Liver (tissue), 3 donors: ENCODE data around the gene NFYC.

Source experiments
- FOXA1 ChIP-seq: IDR thresholded peaks from 2 replicates; pipeline ENCODE4 v1.6.1; 2016; ENCODE audit warnings: antibody characterized with exemption
- GABPA ChIP-seq, 2 donors: IDR thresholded peaks in 1 of 2; conservative IDR thresholded peaks in 1 of 2; 2 replicates each; pipeline ENCODE4 v1.6.1; 2016; ENCODE audit warnings: antibody characterized with exemption in 2 of 2, mild to moderate bottlenecking in 1 of 2, moderate library complexity in 1 of 2
- HNF4G ChIP-seq: IDR thresholded peaks from 2 replicates; pipeline ENCODE4 v1.6.1; 2016; ENCODE audit warnings: antibody characterized with exemption
- JUND ChIP-seq, 2 donors: IDR thresholded peaks; 2 replicates each; pipeline ENCODE4 v1.6.1; 2016; ENCODE audit warnings: antibody characterized with exemption in 2 of 2
- RAD21 ChIP-seq, 2 donors: IDR thresholded peaks; 2 replicates each; pipeline ENCODE4 v1.6.1; 2016; ENCODE audit warnings: antibody characterized with exemption in 2 of 2, mild to moderate bottlenecking in 2 of 2
- RXRA ChIP-seq, 2 donors: IDR thresholded peaks; 2 replicates each; pipeline ENCODE4 v1.6.1; 2017 to 2018; ENCODE audit warnings: antibody characterized with exemption in 2 of 2, mild to moderate bottlenecking in 1 of 2
- TAF1 ChIP-seq: conservative IDR thresholded peaks from 2 replicates; pipeline ENCODE4 v1.6.1; 2016; ENCODE audit warnings: antibody characterized with exemption, mild to moderate bottlenecking
- YY1 ChIP-seq: IDR thresholded peaks from 2 replicates; pipeline ENCODE4 v1.6.1; 2016; ENCODE audit warnings: antibody characterized with exemption, mild to moderate bottlenecking
- TF ChIP-seq, protein P1 (sequence below): fragments of 150-350 bp; IDR thresholded peaks from 2 replicates; pipeline ENCODE4 v1.5.1; 2017; ENCODE audit warnings: improper control_type of control experiment, low read depth, low read length; ENCODE audit not compliant: missing input control
- TF ChIP-seq, protein P2 (sequence below): IDR thresholded peaks from 2 replicates; pipeline ENCODE4 v1.6.1; 2016; ENCODE audit warnings: antibody characterized with exemption
- TF ChIP-seq, protein P3 (sequence below): IDR thresholded peaks from 2 replicates; pipeline ENCODE4 v1.6.1; 2016; ENCODE audit warnings: antibody characterized with exemption
- TF ChIP-seq, protein P4 (sequence below): IDR thresholded peaks from 2 replicates; pipeline ENCODE4 v1.6.1; 2016; ENCODE audit warnings: antibody characterized with exemption, mild to moderate bottlenecking
- donor health status: healthy.
- donor health status: healthy.

DNA sequence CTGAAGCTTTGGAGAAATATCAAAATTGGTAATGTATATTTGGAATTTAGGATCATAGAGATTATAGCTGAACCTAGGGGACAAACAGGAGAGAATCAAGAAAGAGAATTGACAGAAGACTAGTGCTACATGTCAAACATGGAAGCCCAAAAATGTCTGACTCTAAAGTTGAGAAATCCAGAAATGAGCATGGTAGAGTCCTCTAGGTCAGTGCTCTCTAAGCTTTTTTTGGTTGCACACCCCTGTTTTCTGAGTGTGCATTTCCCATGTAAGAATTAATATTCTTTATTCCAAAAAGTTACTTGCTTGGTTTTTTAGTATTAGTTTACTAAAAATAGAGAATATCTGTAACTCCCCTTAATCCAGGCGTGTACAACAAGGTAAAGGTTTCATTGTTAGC lies 25.6 kb downstream of the NFYC start:
- TF ChIP-seq, protein P1, sequence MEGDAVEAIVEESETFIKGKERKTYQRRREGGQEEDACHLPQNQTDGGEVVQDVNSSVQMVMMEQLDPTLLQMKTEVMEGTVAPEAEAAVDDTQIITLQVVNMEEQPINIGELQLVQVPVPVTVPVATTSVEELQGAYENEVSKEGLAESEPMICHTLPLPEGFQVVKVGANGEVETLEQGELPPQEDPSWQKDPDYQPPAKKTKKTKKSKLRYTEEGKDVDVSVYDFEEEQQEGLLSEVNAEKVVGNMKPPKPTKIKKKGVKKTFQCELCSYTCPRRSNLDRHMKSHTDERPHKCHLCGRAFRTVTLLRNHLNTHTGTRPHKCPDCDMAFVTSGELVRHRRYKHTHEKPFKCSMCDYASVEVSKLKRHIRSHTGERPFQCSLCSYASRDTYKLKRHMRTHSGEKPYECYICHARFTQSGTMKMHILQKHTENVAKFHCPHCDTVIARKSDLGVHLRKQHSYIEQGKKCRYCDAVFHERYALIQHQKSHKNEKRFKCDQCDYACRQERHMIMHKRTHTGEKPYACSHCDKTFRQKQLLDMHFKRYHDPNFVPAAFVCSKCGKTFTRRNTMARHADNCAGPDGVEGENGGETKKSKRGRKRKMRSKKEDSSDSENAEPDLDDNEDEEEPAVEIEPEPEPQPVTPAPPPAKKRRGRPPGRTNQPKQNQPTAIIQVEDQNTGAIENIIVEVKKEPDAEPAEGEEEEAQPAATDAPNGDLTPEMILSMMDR: no peak
- TF ChIP-seq, protein P2, sequence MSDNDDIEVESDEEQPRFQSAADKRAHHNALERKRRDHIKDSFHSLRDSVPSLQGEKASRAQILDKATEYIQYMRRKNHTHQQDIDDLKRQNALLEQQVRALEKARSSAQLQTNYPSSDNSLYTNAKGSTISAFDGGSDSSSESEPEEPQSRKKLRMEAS: no peak
- TF ChIP-seq YY1 (no peak), RAD21 (IDR thresholded peaks at IDR 0.05) (no peak), TAF1 (no peak), HNF4G (no peak), RXRA (IDR thresholded peaks at IDR 0.05) (peak; percentile 62 to 75), GABPA (IDR thresholded peaks at IDR 0.05 in 1 of 2, conservative IDR thresholded peaks at IDR 0.05 in 1 of 2) (no peak), JUND (IDR thresholded peaks at IDR 0.05) (no peak), FOXA1 (no peak)
- TF ChIP-seq, protein P3, sequence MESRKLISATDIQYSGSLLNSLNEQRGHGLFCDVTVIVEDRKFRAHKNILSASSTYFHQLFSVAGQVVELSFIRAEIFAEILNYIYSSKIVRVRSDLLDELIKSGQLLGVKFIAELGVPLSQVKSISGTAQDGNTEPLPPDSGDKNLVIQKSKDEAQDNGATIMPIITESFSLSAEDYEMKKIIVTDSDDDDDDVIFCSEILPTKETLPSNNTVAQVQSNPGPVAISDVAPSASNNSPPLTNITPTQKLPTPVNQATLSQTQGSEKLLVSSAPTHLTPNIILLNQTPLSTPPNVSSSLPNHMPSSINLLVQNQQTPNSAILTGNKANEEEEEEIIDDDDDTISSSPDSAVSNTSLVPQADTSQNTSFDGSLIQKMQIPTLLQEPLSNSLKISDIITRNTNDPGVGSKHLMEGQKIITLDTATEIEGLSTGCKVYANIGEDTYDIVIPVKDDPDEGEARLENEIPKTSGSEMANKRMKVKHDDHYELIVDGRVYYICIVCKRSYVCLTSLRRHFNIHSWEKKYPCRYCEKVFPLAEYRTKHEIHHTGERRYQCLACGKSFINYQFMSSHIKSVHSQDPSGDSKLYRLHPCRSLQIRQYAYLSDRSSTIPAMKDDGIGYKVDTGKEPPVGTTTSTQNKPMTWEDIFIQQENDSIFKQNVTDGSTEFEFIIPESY: no peak
- TF ChIP-seq, protein P4, sequence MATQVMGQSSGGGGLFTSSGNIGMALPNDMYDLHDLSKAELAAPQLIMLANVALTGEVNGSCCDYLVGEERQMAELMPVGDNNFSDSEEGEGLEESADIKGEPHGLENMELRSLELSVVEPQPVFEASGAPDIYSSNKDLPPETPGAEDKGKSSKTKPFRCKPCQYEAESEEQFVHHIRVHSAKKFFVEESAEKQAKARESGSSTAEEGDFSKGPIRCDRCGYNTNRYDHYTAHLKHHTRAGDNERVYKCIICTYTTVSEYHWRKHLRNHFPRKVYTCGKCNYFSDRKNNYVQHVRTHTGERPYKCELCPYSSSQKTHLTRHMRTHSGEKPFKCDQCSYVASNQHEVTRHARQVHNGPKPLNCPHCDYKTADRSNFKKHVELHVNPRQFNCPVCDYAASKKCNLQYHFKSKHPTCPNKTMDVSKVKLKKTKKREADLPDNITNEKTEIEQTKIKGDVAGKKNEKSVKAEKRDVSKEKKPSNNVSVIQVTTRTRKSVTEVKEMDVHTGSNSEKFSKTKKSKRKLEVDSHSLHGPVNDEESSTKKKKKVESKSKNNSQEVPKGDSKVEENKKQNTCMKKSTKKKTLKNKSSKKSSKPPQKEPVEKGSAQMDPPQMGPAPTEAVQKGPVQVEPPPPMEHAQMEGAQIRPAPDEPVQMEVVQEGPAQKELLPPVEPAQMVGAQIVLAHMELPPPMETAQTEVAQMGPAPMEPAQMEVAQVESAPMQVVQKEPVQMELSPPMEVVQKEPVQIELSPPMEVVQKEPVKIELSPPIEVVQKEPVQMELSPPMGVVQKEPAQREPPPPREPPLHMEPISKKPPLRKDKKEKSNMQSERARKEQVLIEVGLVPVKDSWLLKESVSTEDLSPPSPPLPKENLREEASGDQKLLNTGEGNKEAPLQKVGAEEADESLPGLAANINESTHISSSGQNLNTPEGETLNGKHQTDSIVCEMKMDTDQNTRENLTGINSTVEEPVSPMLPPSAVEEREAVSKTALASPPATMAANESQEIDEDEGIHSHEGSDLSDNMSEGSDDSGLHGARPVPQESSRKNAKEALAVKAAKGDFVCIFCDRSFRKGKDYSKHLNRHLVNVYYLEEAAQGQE: no peak
